Right lobe of liver (tissue), 4 donors: ENCODE data around the gene MICU1.
"Not testable (repeated sequence)": the region's sequence is repeated elsewhere in the genome, so short reads cannot be mapped to it uniquely, and the experiment has no call there.

Experiments used
- POLR2A ChIP-seq: fragments of 450-650 bp; IDR thresholded peaks from one replicate; pipeline ENCODE4 v1.6.1; 2017; ENCODE audit warnings: antibody characterized with exemption, mild to moderate bottlenecking
- TF ChIP-seq, protein P1 (sequence below), 4 donors: fragments of 200-600 bp in 3 of 4; fragments of 450-650 bp in 1 of 4; IDR thresholded peaks; one replicate each; pipeline versions ENCODE4 v1.5.1 to v1.8.0; 2016 to 2022; ENCODE audit warnings: antibody characterized with exemption in 4 of 4, mild to moderate bottlenecking in 2 of 4
- donor health status: DM: no; HTN: no; CAD: no.
- donor health status: DM: no; HTN: no; CAD: no.
- donor health status: DM: no; HTN: yes; CAD: no.

DNA sequence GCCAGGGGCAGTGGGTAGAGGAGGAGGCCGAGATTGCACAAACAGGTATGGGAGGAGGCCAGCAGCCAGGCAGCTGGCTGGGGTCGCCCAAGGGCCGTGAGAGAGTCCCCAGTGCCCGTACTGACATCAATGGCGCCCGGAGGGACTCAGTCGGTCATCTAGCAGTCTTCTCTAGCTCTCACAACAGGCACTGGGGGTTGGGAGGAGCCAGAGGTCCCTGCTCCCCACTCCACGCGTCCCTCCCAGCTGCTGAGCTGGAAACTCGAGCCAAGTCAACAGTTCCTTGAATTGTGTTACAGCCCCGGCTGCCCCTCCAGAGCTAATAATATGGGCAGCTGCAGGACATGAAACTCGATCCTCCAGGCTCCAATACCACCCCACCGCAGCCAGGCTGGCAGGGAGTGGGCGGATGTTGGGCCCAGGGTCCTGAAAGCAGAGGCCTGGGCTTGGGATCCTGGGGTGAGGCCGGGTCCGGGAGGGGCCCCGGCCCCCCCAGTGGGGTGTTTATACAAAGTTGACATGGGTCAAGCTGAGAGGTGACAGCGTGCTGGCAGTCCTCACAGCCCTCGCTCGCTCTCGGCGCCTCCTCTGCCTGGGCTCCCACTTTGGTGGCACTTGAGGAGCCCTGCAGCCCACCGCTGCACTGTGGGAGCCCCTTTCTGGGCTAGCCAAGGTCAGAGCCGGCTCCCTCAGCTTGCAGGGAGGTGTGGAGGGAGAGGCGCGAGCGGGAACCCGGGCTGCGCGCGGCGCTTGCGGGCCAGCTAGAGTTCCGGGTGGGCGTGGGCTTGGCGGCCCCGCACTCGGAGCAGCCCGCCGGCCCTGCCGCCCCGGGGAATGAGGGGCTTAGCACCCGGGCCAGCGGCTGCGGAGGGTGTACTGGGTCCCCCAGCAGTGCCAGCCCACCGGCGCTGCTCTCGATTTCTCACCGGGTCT is 300.4 kb downstream of the MICU1 start:
- not testable (repeated sequence) for TF ChIP-seq POLR2A
- TF ChIP-seq, protein P1, sequence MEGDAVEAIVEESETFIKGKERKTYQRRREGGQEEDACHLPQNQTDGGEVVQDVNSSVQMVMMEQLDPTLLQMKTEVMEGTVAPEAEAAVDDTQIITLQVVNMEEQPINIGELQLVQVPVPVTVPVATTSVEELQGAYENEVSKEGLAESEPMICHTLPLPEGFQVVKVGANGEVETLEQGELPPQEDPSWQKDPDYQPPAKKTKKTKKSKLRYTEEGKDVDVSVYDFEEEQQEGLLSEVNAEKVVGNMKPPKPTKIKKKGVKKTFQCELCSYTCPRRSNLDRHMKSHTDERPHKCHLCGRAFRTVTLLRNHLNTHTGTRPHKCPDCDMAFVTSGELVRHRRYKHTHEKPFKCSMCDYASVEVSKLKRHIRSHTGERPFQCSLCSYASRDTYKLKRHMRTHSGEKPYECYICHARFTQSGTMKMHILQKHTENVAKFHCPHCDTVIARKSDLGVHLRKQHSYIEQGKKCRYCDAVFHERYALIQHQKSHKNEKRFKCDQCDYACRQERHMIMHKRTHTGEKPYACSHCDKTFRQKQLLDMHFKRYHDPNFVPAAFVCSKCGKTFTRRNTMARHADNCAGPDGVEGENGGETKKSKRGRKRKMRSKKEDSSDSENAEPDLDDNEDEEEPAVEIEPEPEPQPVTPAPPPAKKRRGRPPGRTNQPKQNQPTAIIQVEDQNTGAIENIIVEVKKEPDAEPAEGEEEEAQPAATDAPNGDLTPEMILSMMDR (IDR thresholded peaks at IDR 0.05), result not testable (repeated sequence)
